ENCODE data around the gene CLK2. TPM values are rescaled to one million over a fixed set of nuclear protein-coding genes. Genes with fewer than 3 reads are reported as not detected.

CLK2 gene
- total RNA-seq, 1 experiment from 2014 or later: 72.6 TPM

- intact Hi-C loops (cut with micrococcal nuclease): no loop called here
- Histone ChIP-seq H2AFZ (ENCODE audit: low read depth, low read length, poor library complexity, severe bottlenecking) (no peak overlapping the region), H3K79me2 (ENCODE audit: insufficient read depth, low read length) (no peaks in the 10 kb centered on the region), H4K20me1 (ENCODE audit: insufficient read depth) (no peaks in the 10 kb centered on the region), H3K9ac (ENCODE audit: low read length) (no peak overlapping the region), H3K27me3 (ENCODE audit: insufficient read depth, low read length) (no peaks in the 10 kb centered on the region), H3K36me3 (ENCODE audit: control insufficient read depth in 1 of 2, insufficient read depth in 2 of 2, low read length in 2 of 2) (no peaks in the 10 kb centered on the region), H3K27ac (ENCODE audit: low read depth, low read length) (no peak overlapping the region), H3K4me1 (ENCODE audit: control insufficient read depth in 1 of 2, insufficient read depth in 2 of 2, low read length in 2 of 2) (no peaks in the 10 kb centered on the region), H3K9me3 (ENCODE audit: control insufficient read depth in 1 of 2, insufficient read depth in 1 of 2, low read depth in 1 of 2, low read length in 2 of 2) (no peaks in the 10 kb centered on the region), H3K4me3 (replicated peaks in 1 of 2; ENCODE audit: low read depth in 1 of 2, low read length in 2 of 2) (no peak overlapping the region), H3K9me2 (ENCODE audit: insufficient read depth) (no peaks in the 10 kb centered on the region), H3K4me2 (ENCODE audit: low read length) (no peak overlapping the region)
- TF ChIP-seq MAX (IDR thresholded peaks at IDR 0.05) (no peak), FOSL1 (IDR thresholded peaks at IDR 0.05; ENCODE audit: low read depth) (no peak), EZH2 (IDR thresholded peaks at IDR 0.05) (no peak), JUND (IDR thresholded peaks at IDR 0.05) (no peak), SP1 (IDR thresholded peaks at IDR 0.05; ENCODE audit: low read depth) (no peak), REST (IDR thresholded peaks at IDR 0.05; ENCODE audit: low read depth) (no peak), SIN3A (IDR thresholded peaks at IDR 0.05; ENCODE audit: low read depth) (no peak)
- TF ChIP-seq, protein P1, sequence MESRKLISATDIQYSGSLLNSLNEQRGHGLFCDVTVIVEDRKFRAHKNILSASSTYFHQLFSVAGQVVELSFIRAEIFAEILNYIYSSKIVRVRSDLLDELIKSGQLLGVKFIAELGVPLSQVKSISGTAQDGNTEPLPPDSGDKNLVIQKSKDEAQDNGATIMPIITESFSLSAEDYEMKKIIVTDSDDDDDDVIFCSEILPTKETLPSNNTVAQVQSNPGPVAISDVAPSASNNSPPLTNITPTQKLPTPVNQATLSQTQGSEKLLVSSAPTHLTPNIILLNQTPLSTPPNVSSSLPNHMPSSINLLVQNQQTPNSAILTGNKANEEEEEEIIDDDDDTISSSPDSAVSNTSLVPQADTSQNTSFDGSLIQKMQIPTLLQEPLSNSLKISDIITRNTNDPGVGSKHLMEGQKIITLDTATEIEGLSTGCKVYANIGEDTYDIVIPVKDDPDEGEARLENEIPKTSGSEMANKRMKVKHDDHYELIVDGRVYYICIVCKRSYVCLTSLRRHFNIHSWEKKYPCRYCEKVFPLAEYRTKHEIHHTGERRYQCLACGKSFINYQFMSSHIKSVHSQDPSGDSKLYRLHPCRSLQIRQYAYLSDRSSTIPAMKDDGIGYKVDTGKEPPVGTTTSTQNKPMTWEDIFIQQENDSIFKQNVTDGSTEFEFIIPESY (IDR thresholded peaks at IDR 0.05; ENCODE audit: extremely low read depth, insufficient replicate concordance, low read length): no peak
- no TSS peak for BruUV-seq (replicated peaks)
- ATAC-seq (no peak), DNase-seq (ENCODE audit: low read depth, low spot score) (no peak)
- CTCF ChIA-PET: no interaction called here
- RAD21 ChIA-PET (ENCODE audit: low non-redundant PET in 1 of 2, low total read pairs in 2 of 2, uncharacterized antibody in 2 of 2, unreplicated experiment in 2 of 2): no interaction called here
- POLR2A ChIA-PET: no interaction called here
Observed at GRCh38 chr1:155285063-155285462, 11.8 kb upstream of the CLK2 start.
